Uterus (tissue), 4 donors: ENCODE results near the gene CISH. TPM values are rescaled to one million over a fixed set of nuclear protein-coding genes. Genes with fewer than 3 reads are reported as not detected.

Source experiments
- DNase-seq, 2 donors: peaks; one replicate each; pipeline ENCODE4 v3.0.0-alpha.2; 2019 to 2020
- H3K27ac ChIP-seq, 2 donors: fragments of 200-600 bp; sonication (generic); 1 replicate in 1 of 2; 2 replicates in 1 of 2; pipeline ENCODE4 v1.5.1; 2016 to 2018
- H3K27me3 ChIP-seq, 2 donors: fragments of 200-600 bp; sonication (generic); one replicate each; pipeline ENCODE4 v1.5.1; 2018 to 2019; ENCODE audit warnings: control low read depth in 1 of 2
- H3K36me3 ChIP-seq, 2 donors: fragments of 200-600 bp; sonication (generic); one replicate each; pipeline ENCODE4 v1.5.1; 2019; ENCODE audit warnings: control low read depth in 1 of 2
- H3K4me1 ChIP-seq, 2 donors: fragments of 200-600 bp; sonication (generic); one replicate each; pipeline ENCODE4 v1.5.1; 2018 to 2019; ENCODE audit warnings: control low read depth in 1 of 2
- H3K4me3 ChIP-seq, 2 donors: fragments of 200-600 bp; sonication (generic); 1 replicate in 1 of 2; 2 replicates in 1 of 2; pipeline ENCODE4 v1.5.1; 2018 to 2019; ENCODE audit warnings: mild to moderate bottlenecking in 1 of 2
- H3K9me3 ChIP-seq, 2 donors: fragments of 200-600 bp; sonication (generic); one replicate each; pipeline ENCODE4 v1.5.1; 2019; ENCODE audit warnings: control low read depth in 1 of 2
- CTCF ChIP-seq, 4 experiments: fragments of 200-600 bp in 2 of 4; fragments of 450-650 bp in 2 of 4; sonication (generic) in 2 of 4; IDR thresholded peaks; one replicate each; pipeline ENCODE4 v1.5.1; 2016 to 2019; ENCODE audit warnings: antibody characterized with exemption in 4 of 4, mild to moderate bottlenecking in 2 of 4, moderate library complexity in 1 of 4
- POLR2A ChIP-seq, 2 donors: fragments of 450-650 bp; IDR thresholded peaks; one replicate each; pipeline ENCODE4 v1.6.1; 2016; ENCODE audit warnings: antibody characterized with exemption in 2 of 2, mild to moderate bottlenecking in 1 of 2, moderate library complexity in 1 of 2
- intact Hi-C: fragments of 100-400 bp; cut with DNase I; formaldehyde crosslinking; loops from one replicate; pipeline ENCODE4 v1.15.1; 2023; ENCODE audit warnings: low total_unique reads
- total RNA-seq, 4 donors: library from RNA; depleted of rRNA in 3 of 4; stranded (reverse); fragments of >200 nt in 3 of 4; gene quantifications; one replicate each; pipeline versions ENCODE4 v1.1.0 to v1.2.4, GENCODE V29; 2014 to 2023
- donor health status: DM: yes; HTN: yes; CAD: no.

CISH gene
- total RNA-seq, 4 donors from 2014 or later: 2.1 to 12.3 (median 5.6) TPM; not detected in 1

GRCh38 chr3:50630877-50631276 is 19.3 kb upstream of the CISH start:
- no peak overlapping the region for H3K4me3 ChIP-seq

GRCh38 chr3:50630394-50630793 is 18.8 kb upstream of the CISH start:
- no peaks in the 10 kb centered on the region for H3K4me1 ChIP-seq
- no peak overlapping the region for H3K4me3 ChIP-seq
- H3K27me3 ChIP-seq: no peaks in the 10 kb centered on the region
- intact Hi-C loops: no loop called here
- no peaks in the 10 kb centered on the region for H3K36me3 ChIP-seq
- no peak overlapping the region for H3K27ac ChIP-seq
- TF ChIP-seq CTCF (IDR thresholded peaks at IDR 0.05): no peak
- no peak for TF ChIP-seq POLR2A (IDR thresholded peaks at IDR 0.05)
- no peaks in the 10 kb centered on the region for H3K9me3 ChIP-seq
- DNase-seq: no peak

More at GRCh38 chr3:50630877-50631276, 19.3 kb upstream of the CISH start:
- intact Hi-C loops: no loop called here
- H3K27ac ChIP-seq: no peak overlapping the region
- no peaks in the 10 kb centered on the region for H3K4me1 ChIP-seq
- DNase-seq: no peak
- H3K9me3 ChIP-seq: no peaks in the 10 kb centered on the region
- no peaks in the 10 kb centered on the region for H3K27me3 ChIP-seq
- TF ChIP-seq POLR2A (IDR thresholded peaks at IDR 0.05) (no peak), CTCF (IDR thresholded peaks at IDR 0.05) (no peak)
- no peaks in the 10 kb centered on the region for H3K36me3 ChIP-seq

- TF ChIP-seq CTCF (IDR thresholded peaks at IDR 0.05): no peak
- no peak for TF ChIP-seq POLR2A (IDR thresholded peaks at IDR 0.05)
- intact Hi-C loops: no loop called here
- Histone ChIP-seq H3K27me3 (no peaks in the 10 kb centered on the region), H3K9me3 (no peaks in the 10 kb centered on the region), H3K4me1 (no peaks in the 10 kb centered on the region), H3K27ac (no peak overlapping the region), H3K4me3 (no peak overlapping the region), H3K36me3 (no peaks in the 10 kb centered on the region)
- no peak for DNase-seq
Observed at GRCh38 chr3:50628601-50629000, 17.0 kb upstream of the CISH start.

GRCh38 chr3:50627407-50628051 is 16.0 kb upstream of the CISH start:
- DNase-seq: no peak
- peaks cover 0 to 5% of the 10 kb centered on the region in 2 donors for H3K4me1 ChIP-seq

More at GRCh38 chr3:50627407-50628051, 16.0 kb upstream of the CISH start:
- no peaks in the 10 kb centered on the region for H3K9me3 ChIP-seq
- no peak for TF ChIP-seq POLR2A (IDR thresholded peaks at IDR 0.05)
- TF ChIP-seq CTCF (IDR thresholded peaks at IDR 0.05): no peak
- no peak overlapping the region for H3K27ac ChIP-seq
- no peaks in the 10 kb centered on the region for H3K27me3 ChIP-seq
- no peak overlapping the region for H3K4me3 ChIP-seq
- intact Hi-C loops: no loop called here
- no peaks in the 10 kb centered on the region for H3K36me3 ChIP-seq
